Measurements from ENCODE around the gene SH3GL2.

Gene SH3GL2

GRCh38 chr9:17802249-17802857 lies 223.5 kb downstream of the SH3GL2 start:
- ATAC-seq (ENCODE audit: low read depth) (no peak), DNase-seq (ENCODE audit: low spot score in 2 of 2) (no peak)
- H3K27me3 Mint-ChIP-seq: no peaks in the 10 kb centered on the region
- no peak overlapping the region for H3K27ac Mint-ChIP-seq
- no peak overlapping the region for H3K4me3 Mint-ChIP-seq
- no peaks in the 10 kb centered on the region for H3K4me1 Mint-ChIP-seq
- H3K36me3 Mint-ChIP-seq: no peaks in the 10 kb centered on the region
- no peaks in the 10 kb centered on the region for H3K9me3 Mint-ChIP-seq

- ATAC-seq (ENCODE audit: low read depth): no peak
- H3K36me3 Mint-ChIP-seq: no peaks in the 10 kb centered on the region
- H3K27ac Mint-ChIP-seq: no peak overlapping the region
- DNase-seq (ENCODE audit: low spot score in 2 of 2): no peak
- no peaks in the 10 kb centered on the region for H3K9me3 Mint-ChIP-seq
- H3K4me3 Mint-ChIP-seq: no peak overlapping the region
- H3K4me1 Mint-ChIP-seq: no peaks in the 10 kb centered on the region
- H3K27me3 Mint-ChIP-seq: peaks cover 5% of the 10 kb centered on the region
Observed at GRCh38 chr9:17807613-17808282, 228.9 kb downstream of the SH3GL2 start.

- Mint-ChIP-seq H3K9me3 (no peaks in the 10 kb centered on the region), H3K36me3 (no peaks in the 10 kb centered on the region), H3K4me3 (no peak overlapping the region), H3K27ac (no peak overlapping the region), H3K27me3 (peaks cover 5% of the 10 kb centered on the region), H3K4me1 (no peaks in the 10 kb centered on the region)
- ATAC-seq (ENCODE audit: low read depth) (no peak), DNase-seq (ENCODE audit: low spot score in 2 of 2) (no peak)
Observed at GRCh38 chr9:17810317-17810716, 231.5 kb downstream of the SH3GL2 start.

- Mint-ChIP-seq H3K4me3 (no peak overlapping the region), H3K36me3 (no peaks in the 10 kb centered on the region), H3K27me3 (peaks cover 5% of the 10 kb centered on the region), H3K9me3 (no peaks in the 10 kb centered on the region), H3K4me1 (no peaks in the 10 kb centered on the region), H3K27ac (no peak overlapping the region)
- ATAC-seq (ENCODE audit: low read depth): no peak
- DNase-seq (ENCODE audit: low spot score in 2 of 2): no peak
Observed at GRCh38 chr9:17810728-17811571, 232.1 kb downstream of the SH3GL2 start.

GRCh38 chr9:17813798-17814197 lies 234.9 kb downstream of the SH3GL2 start:
- ATAC-seq (ENCODE audit: low read depth) (no peak), DNase-seq (ENCODE audit: low spot score in 2 of 2) (no peak)
- Mint-ChIP-seq H3K27ac (no peak overlapping the region), H3K4me3 (no peak overlapping the region), H3K4me1 (no peaks in the 10 kb centered on the region), H3K27me3 (peaks cover 5% of the 10 kb centered on the region), H3K9me3 (peaks cover 3% of the 10 kb centered on the region), H3K36me3 (no peaks in the 10 kb centered on the region)

- Mint-ChIP-seq H3K27ac (no peak overlapping the region), H3K9me3 (peaks cover 3% of the 10 kb centered on the region), H3K4me1 (no peaks in the 10 kb centered on the region), H3K27me3 (peaks cover 5% of the 10 kb centered on the region), H3K36me3 (no peaks in the 10 kb centered on the region), H3K4me3 (no peak overlapping the region)
- ATAC-seq (ENCODE audit: low read depth) (no peak), DNase-seq (ENCODE audit: low spot score in 2 of 2) (no peak)
Observed at GRCh38 chr9:17816431-17817027, 237.7 kb downstream of the SH3GL2 start.

- H3K9me3 Mint-ChIP-seq: peaks cover 1% of the 10 kb centered on the region
- no peak for ATAC-seq (ENCODE audit: low read depth)
- H3K27ac Mint-ChIP-seq: no peak overlapping the region
Observed at GRCh38 chr9:17824191-17824590, 245.3 kb downstream of the SH3GL2 start.

GRCh38 chr9:17824616-17825264 lies 245.9 kb downstream of the SH3GL2 start:
- no peak overlapping the region for H3K27ac Mint-ChIP-seq

More at GRCh38 chr9:17824191-17824590, 245.3 kb downstream of the SH3GL2 start:
- Mint-ChIP-seq H3K36me3 (no peaks in the 10 kb centered on the region), H3K4me3 (no peak overlapping the region), H3K4me1 (no peaks in the 10 kb centered on the region), H3K27me3 (no peaks in the 10 kb centered on the region)
- no peak for DNase-seq (ENCODE audit: low spot score in 2 of 2)

GRCh38 chr9:17825265-17825659 lies 246.4 kb downstream of the SH3GL2 start:
- H3K36me3 Mint-ChIP-seq: no peaks in the 10 kb centered on the region
- H3K27me3 Mint-ChIP-seq: no peaks in the 10 kb centered on the region
- H3K4me3 Mint-ChIP-seq: no peak overlapping the region
- peaks cover 1% of the 10 kb centered on the region for H3K9me3 Mint-ChIP-seq
- H3K4me1 Mint-ChIP-seq: no peaks in the 10 kb centered on the region
- ATAC-seq (ENCODE audit: low read depth) (no peak), DNase-seq (ENCODE audit: low spot score in 2 of 2) (no peak)
- no peak overlapping the region for H3K27ac Mint-ChIP-seq

More at GRCh38 chr9:17824616-17825264, 245.9 kb downstream of the SH3GL2 start:
- ATAC-seq (ENCODE audit: low read depth) (no peak), DNase-seq (ENCODE audit: low spot score in 2 of 2) (no peak)
- Mint-ChIP-seq H3K4me3 (no peak overlapping the region), H3K27me3 (no peaks in the 10 kb centered on the region), H3K36me3 (no peaks in the 10 kb centered on the region), H3K4me1 (no peaks in the 10 kb centered on the region), H3K9me3 (peaks cover 1% of the 10 kb centered on the region)

GRCh38 chr9:17829064-17829463 lies 250.2 kb downstream of the SH3GL2 start:
- no peaks in the 10 kb centered on the region for H3K27me3 Mint-ChIP-seq
- H3K36me3 Mint-ChIP-seq: no peaks in the 10 kb centered on the region
- DNase-seq (ENCODE audit: low spot score in 2 of 2) (no peak), ATAC-seq (ENCODE audit: low read depth) (no peak)
- peaks cover 1% of the 10 kb centered on the region for H3K9me3 Mint-ChIP-seq
- no peak overlapping the region for H3K27ac Mint-ChIP-seq
- H3K4me3 Mint-ChIP-seq: no peak overlapping the region
- H3K4me1 Mint-ChIP-seq: no peaks in the 10 kb centered on the region

GRCh38 chr9:17829812-17830385 lies 251.0 kb downstream of the SH3GL2 start:
- no peak overlapping the region for H3K27ac Mint-ChIP-seq
- ATAC-seq (ENCODE audit: low read depth) (no peak), DNase-seq (ENCODE audit: low spot score in 2 of 2) (no peak)
- H3K4me3 Mint-ChIP-seq: no peak overlapping the region
- H3K27me3 Mint-ChIP-seq: no peaks in the 10 kb centered on the region
- H3K4me1 Mint-ChIP-seq: no peaks in the 10 kb centered on the region
- H3K36me3 Mint-ChIP-seq: no peaks in the 10 kb centered on the region
- H3K9me3 Mint-ChIP-seq: peaks cover 1% of the 10 kb centered on the region

- DNase-seq (ENCODE audit: low spot score in 2 of 2): no peak
- H3K27ac Mint-ChIP-seq: no peak overlapping the region
- no peaks in the 10 kb centered on the region for H3K27me3 Mint-ChIP-seq
- no peak overlapping the region for H3K4me3 Mint-ChIP-seq
- no peaks in the 10 kb centered on the region for H3K36me3 Mint-ChIP-seq
- ATAC-seq (ENCODE audit: low read depth): no peak
- H3K9me3 Mint-ChIP-seq: peaks cover 2% of the 10 kb centered on the region
- H3K4me1 Mint-ChIP-seq: no peaks in the 10 kb centered on the region
Observed at GRCh38 chr9:17832812-17833211, 253.9 kb downstream of the SH3GL2 start.

GRCh38 chr9:17833846-17834245 lies 255.0 kb downstream of the SH3GL2 start:
- no peak overlapping the region for H3K4me3 Mint-ChIP-seq
- H3K27me3 Mint-ChIP-seq: no peaks in the 10 kb centered on the region
- H3K4me1 Mint-ChIP-seq: no peaks in the 10 kb centered on the region
- H3K36me3 Mint-ChIP-seq: no peaks in the 10 kb centered on the region
- peaks cover 4% of the 10 kb centered on the region for H3K9me3 Mint-ChIP-seq
- DNase-seq (ENCODE audit: low spot score in 2 of 2): no peak
- ATAC-seq (ENCODE audit: low read depth): no peak
- no peak overlapping the region for H3K27ac Mint-ChIP-seq

Measured in memory B cell (primary cell).